Measurements from ENCODE around the gene IP6K1. TPM values are rescaled to one million over a fixed set of nuclear protein-coding genes. Genes with fewer than 3 reads are reported as not detected.
"Not testable (repeated sequence)": the region's sequence is repeated elsewhere in the genome, so short reads cannot be mapped to it uniquely, and the experiment has no call there.

IP6K1 gene
- total RNA-seq, 6 experiments from 2014 or later, result 12.6 to 19.6 (median 16.2) TPM

GRCh38 chr3:49787182-49787464, 781 bp upstream of the IP6K1 start:
- intact Hi-C loops (cut with DNase I), result no loop called here
- H3K4me1 ChIP-seq, result peaks cover 0 to 10% (median 5%) of the 10 kb centered on the region in 4 donors
- TF ChIP-seq CTCF (IDR thresholded peaks at IDR 0.05) (no peak), POLR2A (IDR thresholded peaks at IDR 0.05) (no peak)
- ATAC-seq, result no peak
- H3K36me3 ChIP-seq, result no peaks in the 10 kb centered on the region
- 56% methylated on average over 2 of the region's 3 CpGs for WGBS (ENCODE audit: insufficient coverage, low coverage, low lambda C conversion rate, missing lambda C conversion rate)
- H3K27me3 ChIP-seq, result no peaks in the 10 kb centered on the region
- peak overlapping the region; percentile 87 to 96 (median 96) for H3K27ac ChIP-seq
- no peak overlapping the region for H3K4me3 ChIP-seq
- DNase-seq, result no peak
- H3K9me3 ChIP-seq, result no peaks in the 10 kb centered on the region

GRCh38 chr3:49785565-49786356, 581 bp downstream of the IP6K1 start:
- peak in 2 of 3 donors; percentile 37 to 65 for DNase-seq
- Histone ChIP-seq H3K9me3 (no peaks in the 10 kb centered on the region), H3K27ac (peak overlapping the region; percentile 87 to 96 (median 96)), H3K4me1 (peaks cover 0 to 18% (median 9%) of the 10 kb centered on the region in 4 donors), H3K36me3 (peaks cover 0 to 5% (median 2%) of the 10 kb centered on the region in 4 donors), H3K27me3 (no peaks in the 10 kb centered on the region), H3K4me3 (peak overlapping the region; percentile 75 to 96 (median 95))
- 8% methylated on average over 16 of the region's 50 CpGs for WGBS (ENCODE audit: insufficient coverage, low coverage, low lambda C conversion rate, missing lambda C conversion rate)
- ATAC-seq, result peak; percentile 37 to 51 (median 48)
- intact Hi-C loops (cut with DNase I), result no loop called here
- TF ChIP-seq CTCF (IDR thresholded peaks at IDR 0.05) (no peak), POLR2A (IDR thresholded peaks at IDR 0.05) (no peak)

GRCh38 chr3:49782277-49782676, 4.1 kb downstream of the IP6K1 start:
- DNase-seq, result peak in 1 of 3 donors; percentile 32
- H3K27ac ChIP-seq; H3K4me3 ChIP-seq; H3K9me3 ChIP-seq; H3K27me3 ChIP-seq; intact Hi-C loops (cut with DNase I); ATAC-seq; H3K36me3 ChIP-seq: not testable (repeated sequence)
- H3K4me1 ChIP-seq, result peaks cover 0 to 22% (median 9%) of the 10 kb centered on the region in 4 donors
- 97% methylated on average over 3 of the region's 9 CpGs for WGBS (ENCODE audit: insufficient coverage, low coverage, low lambda C conversion rate, missing lambda C conversion rate)

- Histone ChIP-seq H3K4me1 (peaks cover 0 to 22% (median 9%) of the 10 kb centered on the region in 4 donors), H3K36me3 (peaks cover 0 to 5% (median 2%) of the 10 kb centered on the region in 4 donors), H3K27ac (no peak overlapping the region), H3K9me3 (no peaks in the 10 kb centered on the region), H3K4me3 (no peak overlapping the region), H3K27me3 (no peaks in the 10 kb centered on the region)
- intact Hi-C loops (cut with DNase I), result no loop called here
- ATAC-seq, result no peak
- WGBS (ENCODE audit: insufficient coverage, low coverage, low lambda C conversion rate, missing lambda C conversion rate), result 78% methylated on average over 5 of the region's 5 CpGs
- peak in 1 of 3 donors; percentile 3 for DNase-seq
- no peak for TF ChIP-seq CTCF (IDR thresholded peaks at IDR 0.05)
- no peak for TF ChIP-seq POLR2A (IDR thresholded peaks at IDR 0.05)
These were observed 4.7 kb downstream of the IP6K1 start for GRCh38 chr3:49781415-49782199.

- ATAC-seq; H3K9me3 ChIP-seq; intact Hi-C loops (cut with DNase I); H3K27ac ChIP-seq; H3K36me3 ChIP-seq; H3K4me3 ChIP-seq; H3K27me3 ChIP-seq: not testable (repeated sequence)
- DNase-seq, result peak in 1 of 3 donors; percentile 7
- H3K4me1 ChIP-seq, result peaks cover 0 to 22% (median 9%) of the 10 kb centered on the region in 4 donors
- whole genome bisulfite sequencing (ENCODE audit: insufficient coverage, low coverage, low lambda C conversion rate, missing lambda C conversion rate), result 68% methylated on average over 9 of the region's 9 CpGs
These were observed 5.4 kb downstream of the IP6K1 start for GRCh38 chr3:49780975-49781365.
